Urinary bladder (tissue), 4 donors: ENCODE data around the gene PEX7. TPM values are rescaled to one million over a fixed set of nuclear protein-coding genes. Genes with fewer than 3 reads are reported as not detected.

Experiments
- DNase-seq: peaks from one replicate; pipeline ENCODE4 v3.0.0-alpha.2; 2015; ENCODE audit errors: extremely low spot score
- H3K27ac ChIP-seq: one replicate; pipeline ENCODE4 v1.5.1; 2013; ENCODE audit warnings: low read depth, mild to moderate bottlenecking, moderate library complexity
- H3K36me3 ChIP-seq: one replicate; pipeline ENCODE4 v1.6.1; 2013; ENCODE audit warnings: mild to moderate bottlenecking, moderate library complexity; ENCODE audit not compliant: insufficient read depth
- H3K4me1 ChIP-seq: one replicate; pipeline ENCODE4 v1.6.1; 2013; ENCODE audit warnings: mild to moderate bottlenecking, moderate library complexity; ENCODE audit not compliant: insufficient read depth
- H3K4me3 ChIP-seq: one replicate; pipeline ENCODE4 v1.5.1; 2013; ENCODE audit warnings: low read depth, low read length
- WGBS: extraction: QIAGEN DNeasy Blood & Tissue Kit; methylation state at CpG from one replicate; pipeline ENCODE4 v1.1.7; 2013; 5-methylcytosine and 5-hydroxymethylcytosine counted together
- polyA plus RNA-seq: library from polyadenylated mRNA; stranded (reverse); fragments of 200-250 nt; gene quantifications from one replicate; pipeline ENCODE4 v1.2.3, GENCODE V29; 2013
- total RNA-seq: library from RNA; depleted of rRNA; stranded (reverse); fragments of >200 nt; gene quantifications from one replicate; pipeline ENCODE4 v1.2.3, GENCODE V29; 2014
- donor health status: healthy with polysubstance abuse.
- donor health status: healthy.

Gene PEX7, protein sequence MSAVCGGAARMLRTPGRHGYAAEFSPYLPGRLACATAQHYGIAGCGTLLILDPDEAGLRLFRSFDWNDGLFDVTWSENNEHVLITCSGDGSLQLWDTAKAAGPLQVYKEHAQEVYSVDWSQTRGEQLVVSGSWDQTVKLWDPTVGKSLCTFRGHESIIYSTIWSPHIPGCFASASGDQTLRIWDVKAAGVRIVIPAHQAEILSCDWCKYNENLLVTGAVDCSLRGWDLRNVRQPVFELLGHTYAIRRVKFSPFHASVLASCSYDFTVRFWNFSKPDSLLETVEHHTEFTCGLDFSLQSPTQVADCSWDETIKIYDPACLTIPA
- total RNA-seq (8.6 TPM), polyA plus RNA-seq (9.2 TPM)

DNA sequence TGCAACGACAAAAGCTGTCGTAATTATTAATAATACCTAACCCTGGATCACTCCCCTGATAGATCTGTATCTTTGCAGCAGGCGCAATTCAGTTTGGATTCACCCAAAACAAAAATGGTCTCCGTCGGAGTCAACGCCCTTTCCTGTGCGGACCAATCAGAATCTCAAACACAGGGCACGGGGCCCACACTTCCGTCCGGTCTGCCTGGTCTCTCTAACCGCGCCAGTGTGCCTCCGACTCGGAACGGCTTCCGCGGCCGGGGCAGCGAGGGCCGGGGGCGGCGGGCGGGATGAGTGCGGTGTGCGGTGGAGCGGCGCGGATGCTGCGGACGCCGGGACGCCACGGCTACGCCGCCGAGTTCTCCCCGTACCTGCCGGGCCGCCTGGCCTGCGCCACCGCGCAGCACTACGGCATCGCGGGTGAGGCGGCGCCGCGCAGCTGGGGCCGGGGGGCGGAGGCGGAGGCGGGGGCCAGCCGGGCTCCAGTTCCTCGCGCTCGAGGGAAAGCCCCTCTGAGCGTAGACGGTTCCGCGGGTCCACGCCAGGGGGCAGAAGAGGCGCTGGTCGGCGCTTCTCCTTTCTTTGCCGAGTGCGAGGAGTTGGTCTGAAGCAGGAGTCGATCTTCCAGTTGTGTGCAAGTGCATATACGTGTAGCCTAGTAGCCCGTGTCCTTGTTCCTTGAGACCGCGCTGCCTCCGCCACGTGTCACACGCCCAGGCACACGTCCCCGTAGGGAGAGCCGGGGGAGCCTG is at the start of gene PEX7:
TSS of gene PEX7 (plus strand) at position 217 of the 752 bp plus-strand sequence. CDS start at position 291, 74 bp downstream.
- no peaks in the 10 kb centered on the region for H3K36me3 ChIP-seq
- DNase-seq, result peak; percentile 89
- H3K4me3 ChIP-seq, result peak within 1 kb of the TSS; percentile 66
- H3K27ac ChIP-seq, result peak within 1 kb of the TSS; percentile 91
- under 1% methylated on average over 78 of the region's 78 CpGs for WGBS
- no peaks in the 10 kb centered on the region for H3K4me1 ChIP-seq

DNA sequence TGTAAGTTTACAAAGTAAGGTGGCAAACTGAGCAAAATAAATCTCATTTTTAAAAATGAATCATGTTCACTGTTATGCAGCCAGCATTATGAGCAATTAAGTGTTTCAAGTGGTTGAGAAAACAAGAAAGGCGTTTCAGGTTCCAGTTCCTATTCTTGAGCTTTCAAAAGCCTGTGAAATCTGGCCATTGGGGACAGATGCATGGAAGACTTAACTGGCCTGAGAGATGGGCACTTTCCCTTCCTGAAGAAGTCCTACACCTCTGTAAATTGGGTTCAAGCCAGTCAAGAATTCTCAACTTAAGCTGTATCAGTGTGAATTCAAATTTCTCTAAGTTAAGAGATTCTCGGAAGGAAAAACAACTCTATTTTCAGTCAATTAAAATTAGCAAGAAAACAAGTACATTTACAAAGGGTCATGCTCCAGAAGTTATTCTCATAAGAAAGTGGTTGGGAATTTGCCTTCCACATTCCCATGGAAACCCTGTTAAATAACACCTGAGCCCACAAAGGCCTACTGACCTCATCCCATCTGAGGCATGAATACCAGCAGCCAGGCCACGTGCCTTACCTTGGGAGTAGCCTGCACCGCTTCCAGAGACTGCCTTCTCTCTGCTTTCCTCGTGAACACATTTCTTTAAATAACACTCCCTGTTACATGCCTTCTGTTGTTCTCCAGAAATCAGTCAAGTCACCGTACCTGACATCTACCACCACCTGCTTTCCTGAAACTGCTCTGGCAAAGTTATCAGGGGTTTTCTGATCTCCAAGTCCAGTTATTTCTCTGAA is 49.5 kb upstream of the PEX7 start:
- WGBS, result 84% methylated on average over 6 of the region's 6 CpGs
- DNase-seq, result no peak
- no peak overlapping the region for H3K4me3 ChIP-seq
- no peaks in the 10 kb centered on the region for H3K36me3 ChIP-seq
- H3K27ac ChIP-seq, result no peak overlapping the region
- peaks cover 2% of the 10 kb centered on the region for H3K4me1 ChIP-seq

DNA sequence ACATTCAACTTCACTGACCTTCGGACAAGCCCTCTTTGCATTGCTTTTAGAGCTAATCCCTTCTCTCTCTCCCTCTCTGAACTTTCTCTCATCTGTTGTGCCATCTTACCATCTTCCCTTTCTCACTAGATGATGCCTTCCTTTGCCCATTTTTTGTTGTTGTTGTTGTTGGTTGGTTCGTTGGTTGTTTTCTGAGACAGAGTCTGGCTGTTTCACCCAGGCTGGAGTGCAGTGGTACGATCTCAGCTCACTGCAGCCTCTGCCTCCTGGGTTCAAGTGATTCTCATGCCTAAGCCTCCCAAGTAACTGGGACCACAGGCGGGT is 49.0 kb upstream of the PEX7 start:
- Histone ChIP-seq H3K36me3 (no peaks in the 10 kb centered on the region), H3K4me1 (peaks cover 2% of the 10 kb centered on the region), H3K27ac (no peak overlapping the region), H3K4me3 (no peak overlapping the region)
- 94% methylated on average over 4 of the region's 4 CpGs for WGBS
- no peak for DNase-seq

DNA sequence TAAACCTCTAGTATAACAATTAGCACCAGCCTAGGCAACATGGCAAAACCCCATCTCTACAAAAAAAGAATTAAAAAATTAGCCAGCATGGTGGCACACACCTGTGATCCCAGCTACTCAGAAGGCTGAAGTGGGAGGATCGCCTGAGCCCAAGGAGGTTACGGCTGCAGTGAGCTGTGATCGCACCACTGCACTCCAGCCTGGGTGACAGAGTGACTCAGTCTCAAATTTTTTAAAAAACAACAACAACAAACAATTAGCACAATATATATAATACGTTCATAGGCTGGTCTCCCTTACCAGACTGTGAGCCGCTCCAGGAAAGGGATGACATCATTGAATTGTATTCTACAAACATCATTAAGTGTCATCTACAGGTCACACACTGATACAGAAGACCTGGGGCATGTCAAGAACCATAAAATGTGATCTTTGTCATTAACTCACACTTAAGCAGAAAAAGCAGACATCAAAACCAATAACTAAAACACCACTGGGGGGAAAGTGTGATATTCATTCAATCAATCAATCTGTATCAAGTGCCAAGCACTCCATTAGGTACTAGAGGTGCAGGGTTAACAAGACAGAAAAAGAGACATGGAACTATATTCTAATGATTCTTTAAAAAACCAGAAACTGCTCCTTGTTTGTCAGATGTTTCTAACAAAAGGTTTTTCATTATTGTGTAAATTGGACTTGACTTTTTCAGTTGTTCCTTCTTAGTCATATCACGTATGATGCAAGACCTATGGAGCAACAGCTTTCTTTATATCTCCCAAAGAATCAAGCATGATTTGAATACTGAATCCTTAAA is 48.0 kb upstream of the PEX7 start:
- H3K4me1 ChIP-seq, result peaks cover 2% of the 10 kb centered on the region
- no peaks in the 10 kb centered on the region for H3K36me3 ChIP-seq
- no peak for DNase-seq
- WGBS, result 80% methylated on average over 6 of the region's 6 CpGs
- H3K4me3 ChIP-seq, result no peak overlapping the region
- peak overlapping the region; percentile 56 for H3K27ac ChIP-seq

DNA sequence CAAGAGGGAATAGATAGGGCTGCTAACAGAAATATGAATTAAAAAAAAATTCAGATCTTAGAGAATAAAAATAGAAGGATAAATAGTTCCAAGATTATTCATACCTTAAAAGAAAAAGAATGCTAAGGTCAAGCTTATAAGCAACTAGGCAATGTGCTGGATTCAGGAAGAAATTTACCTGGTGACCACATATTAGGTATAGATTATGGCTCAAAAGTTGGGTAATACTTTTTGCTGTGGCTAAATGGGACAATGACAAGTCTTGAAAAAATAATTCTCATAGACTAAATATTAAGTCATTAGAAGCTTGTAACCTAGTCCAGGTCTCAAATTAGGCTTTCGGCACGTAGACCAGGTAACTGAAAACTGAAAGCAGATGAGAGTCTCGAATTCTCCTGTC is 47.3 kb upstream of the PEX7 start:
- DNase-seq, result no peak
- Histone ChIP-seq H3K27ac (peak overlapping the region; percentile 5), H3K4me3 (no peak overlapping the region), H3K4me1 (peaks cover 2% of the 10 kb centered on the region), H3K36me3 (no peaks in the 10 kb centered on the region)
- WGBS, result 91% methylated on average over 3 of the region's 3 CpGs

DNA sequence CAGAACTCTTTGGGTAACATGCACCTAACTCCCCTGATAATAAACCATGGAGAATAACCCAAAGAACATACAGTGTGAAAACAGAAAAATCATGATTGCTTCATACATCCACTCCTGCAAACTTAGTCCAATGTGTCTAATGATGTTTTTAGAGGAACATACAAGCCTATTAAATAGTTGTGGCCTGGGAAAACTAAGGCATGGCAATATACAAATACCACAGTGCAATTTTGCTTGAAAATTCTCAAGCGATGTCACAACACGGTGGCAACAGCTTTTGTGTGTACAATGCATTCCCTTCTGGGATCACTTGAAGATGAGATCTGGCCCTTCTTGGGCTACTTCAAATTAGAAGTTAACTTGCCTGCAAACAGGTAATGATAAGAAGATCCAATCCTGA is 46.8 kb upstream of the PEX7 start:
- peaks cover 2% of the 10 kb centered on the region for H3K4me1 ChIP-seq
- no peaks in the 10 kb centered on the region for H3K36me3 ChIP-seq
- peak overlapping the region; percentile 5 for H3K27ac ChIP-seq
- no peak overlapping the region for H3K4me3 ChIP-seq
- no peak for DNase-seq
- WGBS, result 94% methylated on average over 2 of the region's 2 CpGs

DNA sequence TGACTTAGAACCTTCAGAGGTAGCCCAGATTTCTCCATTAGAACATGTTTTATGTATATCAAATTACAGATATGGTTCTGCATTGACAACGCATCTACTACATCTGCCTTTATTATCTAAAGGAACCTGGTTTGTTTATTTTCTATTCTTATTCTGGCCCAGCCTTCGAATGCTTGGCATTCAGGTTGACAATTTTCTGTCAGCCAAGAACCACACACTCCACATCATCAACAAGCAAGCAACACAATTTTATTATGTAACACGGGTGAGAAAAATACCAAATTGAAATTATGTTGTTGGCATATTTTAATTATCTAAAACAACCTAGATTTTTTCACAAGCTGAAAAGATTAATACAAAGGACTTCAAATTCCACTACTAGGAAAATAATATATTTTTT is 44.7 kb upstream of the PEX7 start:
- peaks cover 3% of the 10 kb centered on the region for H3K4me1 ChIP-seq

DNA sequence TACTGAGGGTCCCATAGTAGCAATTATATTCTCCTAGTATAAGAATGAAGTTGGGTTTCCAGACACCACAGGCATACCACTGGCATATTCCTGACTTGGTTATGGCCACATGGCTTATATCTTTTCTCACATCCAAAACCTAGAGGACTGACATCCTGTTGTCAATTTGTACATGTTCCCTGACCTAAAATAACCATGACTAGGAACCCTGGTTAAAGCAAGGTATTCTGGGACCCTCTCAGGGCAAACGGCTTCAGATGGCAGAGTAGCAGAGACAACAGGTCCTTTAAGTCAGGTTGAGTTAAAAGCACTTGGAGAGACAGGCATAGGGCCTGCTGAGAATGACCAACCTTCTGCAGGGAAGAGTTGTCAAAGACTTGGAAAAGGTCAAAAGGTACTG is 42.7 kb upstream of the PEX7 start:
- Histone ChIP-seq H3K4me1 (peaks cover 1% of the 10 kb centered on the region), H3K36me3 (no peaks in the 10 kb centered on the region), H3K27ac (no peak overlapping the region), H3K4me3 (no peak overlapping the region)
- 59% methylated on average over 1 of the region's 1 CpG for WGBS
- DNase-seq, result no peak

More for the DNA sequence above, 44.7 kb upstream of the PEX7 start:
- Histone ChIP-seq H3K36me3 (no peaks in the 10 kb centered on the region), H3K27ac (no peak overlapping the region), H3K4me3 (no peak overlapping the region)
- 70% methylated on average over 3 of the region's 3 CpGs for WGBS
- DNase-seq, result no peak

DNA sequence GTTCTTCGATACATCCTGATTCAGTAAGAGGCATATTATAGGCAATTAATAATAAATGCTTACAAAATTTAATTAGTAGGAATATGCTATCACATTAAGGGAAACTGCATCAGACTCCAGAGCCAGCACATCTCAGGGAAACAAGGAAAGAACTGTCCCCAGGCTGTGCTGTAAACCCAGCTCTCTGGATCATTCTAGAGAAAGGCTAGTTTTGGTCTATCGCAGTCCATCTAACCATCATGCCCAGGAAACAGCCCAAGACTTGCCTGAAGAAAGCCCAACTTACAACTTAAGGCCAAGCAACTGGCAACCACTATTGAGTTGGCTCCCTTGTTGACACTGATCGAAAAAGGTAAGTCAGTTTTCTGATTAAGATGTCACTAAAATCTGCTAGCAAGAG is 41.4 kb upstream of the PEX7 start:
- no peak for DNase-seq
- Histone ChIP-seq H3K4me1 (peaks cover 2% of the 10 kb centered on the region), H3K4me3 (no peak overlapping the region), H3K27ac (no peak overlapping the region), H3K36me3 (no peaks in the 10 kb centered on the region)
- WGBS, result 90% methylated on average over 3 of the region's 3 CpGs

DNA sequence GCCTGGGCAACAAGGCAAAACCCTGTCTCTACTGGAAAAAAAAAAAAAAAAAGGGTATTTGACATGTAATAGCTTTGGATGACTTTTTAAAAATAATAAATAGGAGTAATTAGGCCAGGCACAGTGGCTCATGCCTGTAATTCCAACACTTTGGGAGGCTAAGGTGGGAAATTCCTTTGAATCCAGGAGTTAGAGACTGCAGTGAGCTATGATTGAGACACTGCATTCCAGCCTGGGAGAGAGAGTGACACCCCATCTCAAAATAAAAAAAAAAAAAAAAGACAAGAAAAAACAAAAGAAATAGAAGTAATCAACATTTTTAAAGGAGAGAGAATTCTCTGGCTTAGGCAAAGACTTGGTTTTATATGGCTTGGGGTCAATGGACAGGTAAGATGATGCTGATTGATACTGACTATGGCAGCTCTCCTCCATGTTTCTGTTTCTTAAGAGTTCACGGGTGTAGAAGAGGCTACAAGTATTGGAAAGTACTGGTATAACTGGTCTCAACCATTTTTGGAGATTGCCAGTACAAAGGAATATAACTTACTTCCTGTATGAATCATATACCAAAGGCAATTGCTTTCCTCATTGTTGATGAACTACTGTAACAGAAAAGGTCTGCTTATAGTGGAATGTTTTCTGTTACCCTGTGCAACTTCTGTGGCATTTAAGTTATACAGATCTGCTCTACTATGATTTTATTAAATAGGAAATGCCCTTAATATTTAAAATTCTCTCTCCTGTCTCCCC is 40.2 kb upstream of the PEX7 start:
- no peak for DNase-seq
- Histone ChIP-seq H3K4me1 (peaks cover 2% of the 10 kb centered on the region), H3K4me3 (no peak overlapping the region), H3K36me3 (no peaks in the 10 kb centered on the region), H3K27ac (no peak overlapping the region)
- 69% methylated on average over 1 of the region's 1 CpG for WGBS

DNA sequence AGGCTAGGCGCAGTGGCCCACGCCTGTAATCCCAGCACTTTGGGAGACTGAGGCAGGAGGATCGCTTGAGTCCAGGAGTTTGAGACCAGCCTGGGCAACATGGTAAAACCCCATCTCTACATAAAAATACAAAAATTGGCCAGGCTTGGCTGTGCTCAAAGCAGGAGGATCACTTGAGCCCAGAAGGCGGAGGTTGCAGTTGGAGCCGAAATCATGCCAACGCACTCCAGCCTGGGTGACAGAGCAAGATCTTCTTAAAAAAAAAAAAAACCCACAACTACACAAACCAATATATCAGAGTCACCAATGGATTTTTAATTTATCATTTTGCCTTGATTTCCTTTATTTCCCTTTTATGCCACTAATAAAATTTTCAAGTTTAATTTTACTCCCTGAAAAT is 39.4 kb upstream of the PEX7 start:
- WGBS, result 97% methylated on average over 6 of the region's 6 CpGs
- H3K36me3 ChIP-seq, result no peaks in the 10 kb centered on the region
- no peak overlapping the region for H3K4me3 ChIP-seq
- H3K27ac ChIP-seq, result no peak overlapping the region
- peaks cover 4% of the 10 kb centered on the region for H3K4me1 ChIP-seq
- DNase-seq, result no peak

DNA sequence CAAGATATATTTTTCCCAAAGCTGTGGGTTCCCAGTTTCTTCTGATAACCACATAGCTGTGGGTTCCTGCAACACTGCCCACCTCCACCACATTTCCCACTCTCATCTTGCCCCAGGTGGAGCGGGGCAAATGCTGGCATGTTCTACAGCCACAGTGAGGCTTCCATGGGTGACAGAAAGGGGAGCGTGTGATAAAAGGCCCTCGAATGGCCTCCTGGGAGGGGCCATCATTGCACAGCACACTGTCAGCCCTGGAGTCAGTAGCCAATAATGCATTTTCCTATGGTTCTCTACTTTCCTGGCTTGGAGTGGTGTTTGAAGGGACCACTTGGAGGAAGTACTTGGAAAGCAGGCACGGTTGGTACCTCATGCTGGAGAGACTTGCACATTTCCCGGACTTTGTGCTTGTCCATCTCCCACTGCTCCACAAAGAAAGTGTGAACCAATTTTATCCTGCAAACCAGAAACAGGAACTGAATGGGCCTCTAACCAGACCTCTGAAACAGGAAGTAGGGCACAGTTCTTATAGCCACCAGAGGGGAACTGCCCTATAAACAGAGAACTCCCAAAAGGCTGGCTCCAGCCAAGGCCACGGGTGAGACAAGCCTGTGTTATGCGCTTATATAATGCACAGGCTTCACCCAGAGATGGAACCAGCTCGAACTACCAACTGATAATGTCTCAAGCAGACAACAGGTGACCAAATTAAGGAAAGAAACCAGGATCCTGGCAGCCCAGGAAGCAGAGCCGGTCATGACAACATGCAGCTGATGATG is 38.7 kb upstream of the PEX7 start:
- DNase-seq, result no peak
- peaks cover 4% of the 10 kb centered on the region for H3K4me1 ChIP-seq
- WGBS, result 80% methylated on average over 9 of the region's 9 CpGs

More for the DNA sequence above, 38.7 kb upstream of the PEX7 start:
- no peaks in the 10 kb centered on the region for H3K36me3 ChIP-seq
- no peak overlapping the region for H3K4me3 ChIP-seq
- H3K27ac ChIP-seq, result no peak overlapping the region
